ENCODE results near the gene PTPRN2.

DNA sequence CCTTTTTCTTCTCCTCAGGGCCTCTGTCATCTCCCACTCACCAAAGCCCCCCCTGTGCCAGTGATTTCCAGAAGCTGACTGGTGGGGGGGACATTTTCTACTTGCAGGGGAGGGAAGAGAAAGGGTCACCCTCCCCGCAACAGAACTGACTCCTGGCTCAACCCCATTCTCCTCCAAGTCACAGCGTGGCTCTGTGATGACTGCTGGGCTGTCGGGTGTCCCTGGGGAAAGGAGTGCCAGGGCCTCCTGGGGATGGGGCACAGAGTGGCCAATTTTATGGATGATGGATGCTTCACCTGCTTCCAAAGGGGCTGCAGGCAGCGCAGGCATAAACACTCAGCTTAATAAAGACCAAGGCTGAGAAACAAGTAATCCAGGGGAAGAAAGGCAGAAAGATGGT lies 523.0 kb downstream of the PTPRN2 start:
- no peak for TF ChIP-seq ARNT (IDR thresholded peaks at IDR 0.05)
- no peak for TF ChIP-seq SUZ12 (IDR thresholded peaks at IDR 0.05)
- TF ChIP-seq PKNOX1 (IDR thresholded peaks at IDR 0.05): no peak
- no peak for TF ChIP-seq SP1 (IDR thresholded peaks at IDR 0.05)
- TF ChIP-seq LEF1 (IDR thresholded peaks at IDR 0.05; ENCODE audit: borderline replicate concordance): no peak
- no peak for TF ChIP-seq L3MBTL2 (conservative IDR thresholded peaks at IDR 0.05)
- no peak for TF ChIP-seq ZNF384 (IDR thresholded peaks at IDR 0.05)
